Pancreas (tissue), 10 donors: ENCODE data around the gene KIF3A. TPM values are rescaled to one million over a fixed set of nuclear protein-coding genes. Genes with fewer than 3 reads are reported as not detected.
"Not testable (repeated sequence)": the region's sequence is repeated elsewhere in the genome, so short reads cannot be mapped to it uniquely, and the experiment has no call there.

Experiments
- ATAC-seq, 4 donors: fragments of 200-7000 bp; cut with Tn5 transposase; one replicate each; pipeline versions ENCODE4 v1.8.0 to v1.9.1; 2020; ENCODE audit warnings: mild to moderate bottlenecking in 4 of 4, moderate library complexity in 4 of 4
- DNase-seq, 6 donors: peaks; one replicate each; pipeline ENCODE4 v3.0.0-alpha.2; 2020
- FAIRE-seq: peaks from 2 replicates; lab custom pipeline; 2012; peaks lifted over from hg19 to GRCh38; lab: Jason Lieb, UNC
- H3K27ac ChIP-seq, 4 donors: fragments of 200-600 bp; sonication (generic); 1 replicate in 3 of 4; 2 replicates in 1 of 4; pipeline versions ENCODE4 v1.5.0 to v1.8.0; 2020
- H3K27me3 ChIP-seq, 4 donors: fragments of 200-600 bp; one replicate each; pipeline ENCODE4 v1.8.0; 2021
- H3K36me3 ChIP-seq, 3 donors: fragments of 200-600 bp; sonication (generic) in 1 of 3; one replicate each; pipeline versions ENCODE4 v1.5.0 to v1.8.0; 2020 to 2021
- H3K4me1 ChIP-seq, 3 donors: fragments of 200-600 bp; one replicate each; pipeline ENCODE4 v1.8.0; 2021
- H3K4me3 ChIP-seq, 4 donors: fragments of 200-600 bp; sonication (generic) in 2 of 4; one replicate each; pipeline versions ENCODE4 v1.5.0 to v1.8.0; 2020 to 2021
- H3K9me3 ChIP-seq, 4 donors: fragments of 200-600 bp; one replicate each; pipeline ENCODE4 v1.8.0; 2021
- WGBS, 2 donors: extraction: QIAGEN DNeasy Blood & Tissue Kit; methylation state at CpG; one replicate each; pipeline ENCODE4 v1.1.7; 2013; 5-methylcytosine and 5-hydroxymethylcytosine counted together
- intact Hi-C, 3 donors: fragments of 100-400 bp; cut with DNase I; formaldehyde crosslinking; loops; one replicate each; pipeline versions ENCODE4 v1.11.1 to v1.14.2; 2022
- polyA plus RNA-seq, 2 donors: library from polyadenylated mRNA; stranded (reverse); fragments of 200-250 nt; gene quantifications; one replicate each; pipeline ENCODE4 v1.2.3, GENCODE V29; 2013
- total RNA-seq, 6 donors: library from RNA; stranded (reverse); fragmentation: NEBNext Ultra II Directional in 4 of 6; extraction: Animal tissue kit (Norgen Biotek cat#: 25700) in 4 of 6; gene quantifications; one replicate each; pipeline versions ENCODE4 v1.2.1 to v1.2.4, GENCODE V29; 2021 to 2023
- TF ChIP-seq, protein P1 (sequence below), 4 donors: fragments of 200-600 bp; sonication (generic) in 3 of 4; IDR thresholded peaks; one replicate each; pipeline versions ENCODE4 v1.5.0 to v1.8.0; 2021; ENCODE audit warnings: antibody characterized with exemption in 4 of 4
- donor health status: healthy with polysubstance abuse.
- donor health status: DM: no; HTN: no; CAD: no; lungs with moderate emphysema.
- donor health status: DM: no; HTN: no; CAD: no.
- donor health status: control.
- donor health status: control.
- donor health status: Bipolar disorder and iron deficiency.
- donor health status: DM: yes; HTN: yes; CAD: no.
- donor health status: DM: no; HTN: no; CAD: no.
- donor health status: DM: no; HTN: no; CAD: no.
- donor health status: DM: yes; HTN: yes; CAD: no.

Gene KIF3A
- total and polyA plus RNA-seq, 8 donors = 2.4 to 6.3 (median 4.1) TPM

- no peak for FAIRE-seq
- ATAC-seq = peak in 1 of 4 donors; percentile 38
- intact Hi-C loops = no loop called here
These were observed 32.5 kb downstream of the KIF3A start for GRCh38 chr5:132704875-132705274.

DNA sequence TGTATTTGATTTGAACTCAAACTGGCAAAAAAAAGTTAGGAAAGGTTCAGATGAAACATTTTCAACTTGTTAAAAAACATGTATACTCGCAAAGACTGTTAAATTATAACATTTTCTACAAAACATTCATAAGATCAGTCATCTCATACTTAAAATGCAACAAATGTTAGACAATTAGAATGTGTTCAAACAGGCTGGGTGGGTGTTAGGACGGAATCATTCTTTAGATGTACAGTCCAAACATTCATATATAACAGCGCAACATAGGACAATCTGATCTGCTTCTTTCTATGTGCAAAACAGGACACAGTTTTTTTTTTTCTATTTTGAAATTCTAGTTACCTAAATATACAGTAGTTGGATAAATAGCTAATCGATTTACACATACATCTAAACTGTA, 41.4 kb downstream of the KIF3A start:
- Histone ChIP-seq H3K36me3 (peaks cover 0 to 3% (median 0%) of the 10 kb centered on the region in 3 donors), H3K27ac (no peak overlapping the region), H3K27me3 (no peaks in the 10 kb centered on the region), H3K4me3 (no peak overlapping the region), H3K4me1 (no peaks in the 10 kb centered on the region), H3K9me3 (no peaks in the 10 kb centered on the region)
- intact Hi-C loops = no loop called here
- 83 to 88% methylated on average over 4 of the region's 4 CpGs for whole genome bisulfite sequencing, 2 donors
- DNase-seq = no peak
- no peak for FAIRE-seq
- no peak for ATAC-seq
- TF ChIP-seq, protein P1, sequence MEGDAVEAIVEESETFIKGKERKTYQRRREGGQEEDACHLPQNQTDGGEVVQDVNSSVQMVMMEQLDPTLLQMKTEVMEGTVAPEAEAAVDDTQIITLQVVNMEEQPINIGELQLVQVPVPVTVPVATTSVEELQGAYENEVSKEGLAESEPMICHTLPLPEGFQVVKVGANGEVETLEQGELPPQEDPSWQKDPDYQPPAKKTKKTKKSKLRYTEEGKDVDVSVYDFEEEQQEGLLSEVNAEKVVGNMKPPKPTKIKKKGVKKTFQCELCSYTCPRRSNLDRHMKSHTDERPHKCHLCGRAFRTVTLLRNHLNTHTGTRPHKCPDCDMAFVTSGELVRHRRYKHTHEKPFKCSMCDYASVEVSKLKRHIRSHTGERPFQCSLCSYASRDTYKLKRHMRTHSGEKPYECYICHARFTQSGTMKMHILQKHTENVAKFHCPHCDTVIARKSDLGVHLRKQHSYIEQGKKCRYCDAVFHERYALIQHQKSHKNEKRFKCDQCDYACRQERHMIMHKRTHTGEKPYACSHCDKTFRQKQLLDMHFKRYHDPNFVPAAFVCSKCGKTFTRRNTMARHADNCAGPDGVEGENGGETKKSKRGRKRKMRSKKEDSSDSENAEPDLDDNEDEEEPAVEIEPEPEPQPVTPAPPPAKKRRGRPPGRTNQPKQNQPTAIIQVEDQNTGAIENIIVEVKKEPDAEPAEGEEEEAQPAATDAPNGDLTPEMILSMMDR (IDR thresholded peaks at IDR 0.05) = no peak

More at GRCh38 chr5:132704875-132705274, 32.5 kb downstream of the KIF3A start:
- DNase-seq = no peak
- no peak overlapping the region for H3K4me3 ChIP-seq
- TF ChIP-seq, protein P1 (IDR thresholded peaks at IDR 0.05) = no peak
- WGBS, 2 donors = 70 to 74% methylated on average over 1 of the region's 1 CpG
- H3K9me3 ChIP-seq = no peaks in the 10 kb centered on the region
- H3K27ac ChIP-seq = no peak overlapping the region
- H3K27me3 ChIP-seq = no peaks in the 10 kb centered on the region
- peaks cover 0 to 7% (median 7%) of the 10 kb centered on the region in 3 donors for H3K36me3 ChIP-seq
- H3K4me1 ChIP-seq = no peaks in the 10 kb centered on the region

DNA sequence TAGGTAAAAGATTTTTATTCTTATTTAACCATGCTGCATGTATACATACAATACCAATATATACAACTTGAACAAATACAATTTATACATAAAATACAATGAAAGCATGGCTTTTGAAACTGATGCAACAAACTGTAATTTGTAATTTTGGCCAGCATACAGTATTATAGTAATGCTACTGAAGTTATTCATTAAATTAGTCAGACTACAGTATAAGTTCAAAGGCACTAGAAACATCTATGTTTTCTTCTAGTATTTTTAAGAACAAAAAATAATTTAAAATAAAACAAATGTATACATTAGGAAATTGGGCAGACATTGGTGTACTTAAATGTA, 44.7 kb downstream of the KIF3A start:
- TF ChIP-seq, protein P1 (IDR thresholded peaks at IDR 0.05) = no peak

GRCh38 chr5:132691755-132692631, 45.4 kb downstream of the KIF3A start:
- WGBS, 2 donors = 75 to 77% methylated on average over 5 of the region's 5 CpGs
- intact Hi-C loops, DNase-seq, H3K27me3 ChIP-seq, H3K36me3 ChIP-seq, ATAC-seq, H3K9me3 ChIP-seq, H3K4me1 ChIP-seq, H3K4me3 ChIP-seq, FAIRE-seq, H3K27ac ChIP-seq: not testable (repeated sequence)

More for the DNA sequence above, 44.7 kb downstream of the KIF3A start:
- no peak for ATAC-seq
- Histone ChIP-seq H3K4me1 (no peaks in the 10 kb centered on the region), H3K36me3 (no peaks in the 10 kb centered on the region), H3K9me3 (no peaks in the 10 kb centered on the region), H3K4me3 (no peak overlapping the region), H3K27me3 (no peaks in the 10 kb centered on the region), H3K27ac (no peak overlapping the region)
- no peak for FAIRE-seq
- DNase-seq = no peak
- intact Hi-C loops = no loop called here

GRCh38 chr5:132690156-132690555, 47.2 kb downstream of the KIF3A start:
- Histone ChIP-seq H3K4me1 (no peaks in the 10 kb centered on the region), H3K4me3 (no peak overlapping the region), H3K27ac (no peak overlapping the region), H3K9me3 (no peaks in the 10 kb centered on the region), H3K27me3 (no peaks in the 10 kb centered on the region), H3K36me3 (no peaks in the 10 kb centered on the region)
- DNase-seq = no peak
- no peak for ATAC-seq
- FAIRE-seq = no peak
- WGBS, 2 donors = 98 to 99% methylated on average over 3 of the region's 3 CpGs
- intact Hi-C loops = no loop called here
- TF ChIP-seq, protein P1 (IDR thresholded peaks at IDR 0.05) = no peak
